K562 (cell line): ENCODE measurements around the gene DAPP1. TPM values are rescaled to one million over a fixed set of nuclear protein-coding genes. Genes with fewer than 3 reads are reported as not detected.

Experiments used
- ATAC-seq: fragments of 200-7000 bp; cut with Tn5 transposase; 3 replicates; pipeline ENCODE4 v1.9.1; 2020; ENCODE audit warnings: moderate library complexity
- BruUV-seq: library from RNA; stranded (reverse); fragments of 400-500 nt; replicated peaks from 2 replicates; lab custom pipeline; 2021; lab: Mats Ljungman, UMichigan
- CTCF ChIA-PET: fragments of 300-600 bp; formaldehyde crosslinking; extraction: SDS; loops from one replicate; lab custom pipeline; 2021; ENCODE audit warnings: low intra/inter-chr PET ratio; lab: Yijun Ruan, JAX
- POLR2A ChIA-PET: fragments of 300-600, 350-650 bp; sonication (Branson Sonifier 250); formaldehyde crosslinking; extraction: SDS; loops from one replicate; lab custom pipeline; 2021; ENCODE audit warnings: antibody characterized with exemption, inconsistent platforms; lab: Yijun Ruan, JAX
- DNase-seq, 4 experiments: peaks; one replicate each; pipeline versions ENCODE4 v3.0.0 to v3.0.0-alpha.2; 2011 to 2018; ENCODE audit warnings: low spot score in 3 of 4, mixed read lengths in 3 of 4; ENCODE audit errors: extremely low read depth in 1 of 4
- FAIRE-seq: peaks from 2 replicates; lab custom pipeline; 2011; peaks lifted over from hg19 to GRCh38; lab: Jason Lieb, UNC
- H2AFZ ChIP-seq: 2 replicates; pipeline ENCODE4 v1.6.0; 2011; ENCODE audit warnings: low read depth, low read length, control low read depth, inconsistent platforms
- H3K27ac ChIP-seq: fragments of 200-600 bp; 3 replicates; pipeline ENCODE4 v1.8.0; 2011; ENCODE audit warnings: low read depth, mild to moderate bottlenecking, control low read depth, inconsistent platforms, low read length, moderate library complexity, mixed read lengths; ENCODE audit errors: extremely low read depth
- H3K27me3 ChIP-seq, 2 experiments: fragments of 300-600 bp in 1 of 2; 2 replicates in 1 of 2; 3 replicates in 1 of 2; pipeline versions ENCODE4 v1.6.0 to v1.8.0; 2011; ENCODE audit warnings: inconsistent platforms in 2 of 2, low read length in 2 of 2, mild to moderate bottlenecking in 1 of 2, mixed read lengths in 1 of 2, moderate library complexity in 1 of 2; ENCODE audit not compliant: control insufficient read depth in 2 of 2, insufficient read depth in 2 of 2
- H3K36me3 ChIP-seq: fragments of 300-600 bp; 3 replicates; pipeline ENCODE4 v1.8.0; 2011; ENCODE audit warnings: mild to moderate bottlenecking, low read length, inconsistent platforms; ENCODE audit not compliant: control insufficient read depth, insufficient read depth
- H3K4me1 ChIP-seq, 2 experiments: fragments of 200-600 bp in 1 of 2; replicated peaks in 1 of 2; 2 replicates in 1 of 2; 3 replicates in 1 of 2; pipeline versions ENCODE4 v1.5.1 to v1.8.0; 2011; ENCODE audit warnings: inconsistent platforms in 2 of 2, low read length in 2 of 2, mild to moderate bottlenecking in 1 of 2, mixed read lengths in 1 of 2, moderate library complexity in 1 of 2; ENCODE audit not compliant: control insufficient read depth in 2 of 2, insufficient read depth in 2 of 2
- H3K4me2 ChIP-seq: 2 replicates; pipeline ENCODE4 v1.6.1; 2011; ENCODE audit warnings: low read length, control low read depth, inconsistent platforms, mixed read lengths; ENCODE audit not compliant: insufficient read depth
- H3K4me3 ChIP-seq: fragments of 200-600 bp; sonication (generic), shearing (Covaris generic); 2 replicates; pipeline ENCODE4 v1.5.1; 2016; ENCODE audit warnings: control low read depth, inconsistent platforms
- H3K79me2 ChIP-seq: fragments of 200-600 bp; 3 replicates; pipeline ENCODE4 v1.8.0; 2011; ENCODE audit warnings: low read length, inconsistent platforms; ENCODE audit not compliant: control insufficient read depth, insufficient read depth
- H3K9ac ChIP-seq, 2 experiments: 2 replicates each; pipeline versions ENCODE4 v1.6.0 to v1.6.1; 2011; ENCODE audit warnings: low read depth in 2 of 2, low read length in 2 of 2, control low read depth in 1 of 2, inconsistent platforms in 1 of 2, mild to moderate bottlenecking in 1 of 2, mixed read lengths in 1 of 2; ENCODE audit not compliant: insufficient read depth in 1 of 2
- H3K9me1 ChIP-seq: one replicate; pipeline ENCODE4 v1.6.0; 2011; ENCODE audit warnings: inconsistent platforms, mild to moderate bottlenecking, low read length, moderate library complexity; ENCODE audit not compliant: control insufficient read depth, insufficient read depth
- H3K9me3 ChIP-seq: replicated peaks from 2 replicates; pipeline ENCODE4 v1.5.1; 2011; ENCODE audit warnings: low read depth, low read length, inconsistent platforms; ENCODE audit not compliant: control insufficient read depth, insufficient read depth
- H4K20me1 ChIP-seq: replicated peaks from 2 replicates; pipeline ENCODE4 v1.6.1; 2011; ENCODE audit warnings: low read length, inconsistent platforms, mixed read lengths; ENCODE audit not compliant: control insufficient read depth, insufficient read depth
- NCOA2 ChIP-seq, 2 experiments: fragments of 450-650 bp; IDR thresholded peaks; 2 replicates each; pipeline ENCODE4 v1.6.1; 2018; ENCODE audit warnings: mild to moderate bottlenecking in 2 of 2, moderate library complexity in 1 of 2; ENCODE audit not compliant: partially characterized antibody in 2 of 2
- PREB ChIP-seq: sonication (generic); formaldehyde crosslinking; IDR thresholded peaks from 2 replicates; pipeline ENCODE4 v1.8.1; 2023; ENCODE audit warnings: mild to moderate bottlenecking, missing genetic modification reagents
- RBM34 ChIP-seq: fragments of 200-400 bp; formaldehyde crosslinking; IDR thresholded peaks from 2 replicates; pipeline ENCODE4 v1.6.1; 2018; ENCODE audit warnings: low read length, borderline replicate concordance; ENCODE audit not compliant: insufficient read depth
- ZNF79 ChIP-seq: fragments of 250-450 bp; sonication (Bioruptor Pico); IDR thresholded peaks from 2 replicates; pipeline ENCODE4 v1.4.0; 2020; ENCODE audit warnings: low read depth, mild to moderate bottlenecking, moderate library complexity
- WGBS: fragments of 100-300 bp; shearing (Covaris generic); methylation state at CpG from one replicate; pipeline ENCODE4 v1.1.6; 2016; ENCODE audit warnings: low coverage, mixed read lengths; ENCODE audit not compliant: insufficient coverage; ENCODE audit errors: missing lambda C conversion rate; 5-methylcytosine and 5-hydroxymethylcytosine counted together
- in situ Hi-C: fragments of 300-500 bp; cut with MboI; formaldehyde crosslinking; loops from 4 replicates; pipeline ENCODE4 v1.15.0; 2018; ENCODE audit warnings: inconsistent platforms, mixed read lengths
- intact Hi-C: fragments of 100-400 bp; cut with micrococcal nuclease; formaldehyde crosslinking; loops from 2 replicates; pipeline ENCODE4 v1.14.2; 2022
- polyA plus RNA-seq, 8 experiments: library from polyadenylated mRNA; depleted of rRNA in 4 of 8; stranded (reverse) in 5 of 8; unstranded in 3 of 8; fragments of >200 nt; fragmentation: Nextera tagmentation in 2 of 8; fragmentation: Illumina TruSeq in 1 of 8; extraction: Ambion mirVana in 2 of 8; extraction: Trizol in 1 of 8; gene quantifications; 2 replicates each; pipeline versions ENCODE4 v1.2.1 to v1.2.3, GENCODE V29; 2011 to 2014; ENCODE audit warnings: inconsistent platforms in 1 of 8, missing spikeins in 1 of 8
- total RNA-seq, 7 experiments: library from RNA; depleted of rRNA in 6 of 7; stranded (reverse); fragments of >200 nt in 6 of 7; fragmentation: Illumina TruSeq in 2 of 7; extraction: Trizol in 2 of 7; gene quantifications; 2 replicates each; pipeline versions ENCODE4 v1.2.1 to v1.2.3, GENCODE V29; 2011 to 2021; ENCODE audit warnings: low replicate concordance in 1 of 7
- TF ChIP-seq, protein P1 (sequence below): sonication (generic); formaldehyde crosslinking; IDR thresholded peaks from 2 replicates; pipeline ENCODE4 v1.8.1; 2023; ENCODE audit warnings: mild to moderate bottlenecking, missing genetic modification reagents, moderate library complexity
- TF ChIP-seq, protein P2 (sequence below): IDR thresholded peaks from 2 replicates; pipeline ENCODE4 v1.6.1; 2011; ENCODE audit not compliant: insufficient read length; ENCODE audit errors: extremely low read depth

Gene DAPP1
- total and polyA plus RNA-seq, 9 of the 15 experiments (the other 6 are each of a cell fraction or from before 2014, with no cell fraction given) = 1.9 to 7.2 (median 3.6) TPM

- Histone ChIP-seq H3K4me3 (no peak overlapping the region), H3K27ac (no peak overlapping the region), H3K27me3 (no peaks in the 10 kb centered on the region), H3K4me2 (no peak overlapping the region), H3K9ac (no peak overlapping the region), H3K36me3 (peaks cover 29% of the 10 kb centered on the region), H3K9me3 (no peaks in the 10 kb centered on the region), H3K79me2 (no peaks in the 10 kb centered on the region), H3K4me1 (no peaks in the 10 kb centered on the region), H4K20me1 (no peaks in the 10 kb centered on the region), H3K9me1 (no peaks in the 10 kb centered on the region), H2AFZ (no peak overlapping the region)
- FAIRE-seq (no peak), DNase-seq (no peak), ATAC-seq (no peak; the same call in 2 of the 3 replicates)
- WGBS = 44% methylated on average over 3 of the region's 3 CpGs
- intact Hi-C loops = no loop called here
- no TSS peak for BruUV-seq
- POLR2A ChIA-PET = no interaction called here
- CTCF ChIA-PET = no interaction called here
- no peak for TF ChIP-seq ZNF79 (CRISPR knock-in tag)
- TF ChIP-seq, protein P1, sequence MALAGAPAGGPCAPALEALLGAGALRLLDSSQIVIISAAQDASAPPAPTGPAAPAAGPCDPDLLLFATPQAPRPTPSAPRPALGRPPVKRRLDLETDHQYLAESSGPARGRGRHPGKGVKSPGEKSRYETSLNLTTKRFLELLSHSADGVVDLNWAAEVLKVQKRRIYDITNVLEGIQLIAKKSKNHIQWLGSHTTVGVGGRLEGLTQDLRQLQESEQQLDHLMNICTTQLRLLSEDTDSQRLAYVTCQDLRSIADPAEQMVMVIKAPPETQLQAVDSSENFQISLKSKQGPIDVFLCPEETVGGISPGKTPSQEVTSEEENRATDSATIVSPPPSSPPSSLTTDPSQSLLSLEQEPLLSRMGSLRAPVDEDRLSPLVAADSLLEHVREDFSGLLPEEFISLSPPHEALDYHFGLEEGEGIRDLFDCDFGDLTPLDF (CRISPR knock-in tag) = no peak
- TF ChIP-seq, protein P2, sequence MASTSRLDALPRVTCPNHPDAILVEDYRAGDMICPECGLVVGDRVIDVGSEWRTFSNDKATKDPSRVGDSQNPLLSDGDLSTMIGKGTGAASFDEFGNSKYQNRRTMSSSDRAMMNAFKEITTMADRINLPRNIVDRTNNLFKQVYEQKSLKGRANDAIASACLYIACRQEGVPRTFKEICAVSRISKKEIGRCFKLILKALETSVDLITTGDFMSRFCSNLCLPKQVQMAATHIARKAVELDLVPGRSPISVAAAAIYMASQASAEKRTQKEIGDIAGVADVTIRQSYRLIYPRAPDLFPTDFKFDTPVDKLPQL = no peak
- TF ChIP-seq PREB = no peak
- TF ChIP-seq RBM34 = no peak
- no peak for TF ChIP-seq NCOA2 (IDR thresholded peaks at IDR 0.05; ENCODE audit: partially characterized antibody in 2 of 2)
- in situ Hi-C loops = loop anchor here (10.0 kb wide), 1 partner anchor 312 kb away; the partner anchor contains the start of gene TRMT10A
These were observed 60.3 kb downstream of the DAPP1 start for GRCh38 chr4:99876946-99877345.
